Stimulated activated CD4-positive, alpha-beta T cell treated with anti-CD3 and anti-CD28 coated beads, Interleukin-4, amount 100 ng/mL, for 1 hour (primary cell): Measurements from ENCODE around the gene OR8G1.
"Not testable (repeated sequence)": the region's sequence is repeated elsewhere in the genome, so short reads cannot be mapped to it uniquely, and the experiment has no call there.

ENCODE experiments used
- DNase-seq: peaks from one replicate; pipeline ENCODE4 v3.0.0-alpha.2; 2020

Gene OR8G1, protein sequence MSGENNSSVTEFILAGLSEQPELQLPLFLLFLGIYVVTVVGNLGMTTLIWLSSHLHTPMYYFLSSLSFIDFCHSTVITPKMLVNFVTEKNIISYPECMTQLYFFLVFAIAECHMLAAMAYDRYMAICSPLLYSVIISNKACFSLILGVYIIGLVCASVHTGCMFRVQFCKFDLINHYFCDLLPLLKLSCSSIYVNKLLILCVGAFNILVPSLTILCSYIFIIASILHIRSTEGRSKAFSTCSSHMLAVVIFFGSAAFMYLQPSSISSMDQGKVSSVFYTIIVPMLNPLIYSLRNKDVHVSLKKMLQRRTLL

DNA sequence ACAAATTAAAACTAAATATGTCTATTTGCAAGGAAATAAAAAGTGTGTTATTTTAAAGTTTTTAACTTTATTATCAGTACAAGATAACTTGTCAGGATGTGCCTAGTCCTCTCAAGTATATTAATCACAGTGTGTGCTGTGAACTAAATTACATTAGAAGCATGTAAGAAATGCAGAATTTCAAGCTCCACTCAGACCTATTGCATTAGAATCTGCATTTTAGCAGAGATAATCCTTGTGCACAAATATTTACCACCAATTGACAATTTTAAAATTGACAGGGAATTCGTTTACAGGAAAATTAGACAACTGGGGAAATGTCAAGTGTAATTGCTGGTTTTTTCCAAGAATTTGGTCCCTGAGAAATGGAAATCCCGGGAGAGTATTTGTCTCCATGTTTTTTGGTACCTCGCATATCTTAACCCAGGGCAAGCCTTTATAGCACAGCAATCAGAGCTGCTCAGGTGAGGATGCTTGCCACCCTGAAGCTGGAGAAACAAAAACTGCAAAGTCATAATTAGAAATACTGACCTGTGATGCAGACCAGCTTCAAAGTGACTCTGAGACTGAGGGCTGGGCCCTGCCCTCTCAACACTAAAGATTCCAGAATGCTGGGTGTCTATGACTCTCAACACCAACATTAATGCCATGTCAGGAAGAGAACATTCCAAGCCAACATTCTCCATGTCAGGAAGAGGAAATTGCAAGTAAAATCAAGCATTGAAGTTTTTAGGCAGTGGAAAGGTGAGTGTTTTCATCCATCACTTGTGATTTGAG, at the start of gene OR8G1:
OR8G1 (plus strand) TSS at position 475 of the 777 bp plus-strand sequence. CDS start 8,581 bp downstream, outside the sequence.
- DNase-seq, result no peak

DNA sequence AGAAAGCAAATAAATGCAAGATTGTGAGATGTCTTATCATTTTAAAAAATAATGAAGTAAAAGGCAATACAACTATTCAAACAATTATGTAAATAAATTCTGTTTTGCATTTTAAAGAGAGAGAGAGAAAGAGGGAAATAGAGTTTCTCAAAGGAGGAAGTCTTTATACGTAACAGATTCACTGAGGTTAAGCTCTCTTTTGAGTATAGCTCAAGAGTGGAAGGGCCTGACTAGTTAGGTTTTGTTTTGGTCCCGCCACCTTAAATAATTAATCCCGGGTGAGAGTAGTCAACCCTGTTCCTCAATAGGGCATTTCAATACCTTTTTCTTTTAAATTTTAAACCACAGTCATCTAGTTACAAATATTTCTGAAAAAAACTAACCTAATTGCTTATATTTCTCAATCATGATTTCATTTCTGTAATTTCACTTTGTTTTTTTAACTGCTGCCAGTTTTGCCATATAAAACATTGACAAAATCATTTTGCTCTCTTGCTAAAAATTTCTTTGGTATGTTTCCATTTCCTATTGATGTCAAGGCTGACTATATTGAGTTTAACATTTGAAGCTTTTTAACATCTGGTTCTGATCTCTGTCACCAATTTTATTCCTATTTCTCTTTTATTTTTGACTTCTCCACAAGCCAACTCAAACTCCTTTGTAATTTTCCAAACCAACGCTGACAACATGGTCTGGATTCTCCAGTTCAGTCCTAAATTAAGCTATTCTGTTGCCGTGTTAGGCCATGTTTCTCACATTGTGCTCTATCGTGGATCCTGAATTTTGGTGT, 47.5 kb upstream of the OR8G1 start:
- no peak for DNase-seq

GRCh38 chr11:124194293-124195188, 46.4 kb upstream of the OR8G1 start:
- no peak for DNase-seq

DNA sequence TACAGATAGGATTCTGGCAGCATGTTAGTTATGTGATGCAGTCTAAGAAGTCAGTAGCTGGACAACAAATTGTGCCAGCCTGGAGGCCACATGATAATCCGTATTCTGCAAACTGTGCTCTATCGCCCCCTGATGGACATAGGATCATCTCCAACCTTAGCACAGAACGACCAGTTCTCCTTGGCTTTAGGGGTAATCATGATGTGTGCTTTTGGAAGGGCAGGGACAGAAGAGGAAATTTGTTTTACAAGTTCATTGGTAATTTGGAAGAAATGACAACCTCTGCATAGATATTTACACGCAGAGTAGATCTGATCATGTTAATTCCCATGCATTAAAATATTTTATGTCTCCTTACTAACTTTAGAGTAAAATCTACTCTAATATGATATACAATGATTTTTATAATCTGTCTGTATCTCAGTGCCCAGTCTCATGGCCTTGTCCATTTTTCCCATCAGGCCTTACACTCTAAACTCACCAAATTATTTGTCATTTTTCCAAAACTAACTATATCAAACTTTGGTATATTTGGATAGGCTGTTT, 45.6 kb upstream of the OR8G1 start:
- no peak for DNase-seq

GRCh38 chr11:124197999-124198398, 42.9 kb upstream of the OR8G1 start:
- no peak for DNase-seq

DNA sequence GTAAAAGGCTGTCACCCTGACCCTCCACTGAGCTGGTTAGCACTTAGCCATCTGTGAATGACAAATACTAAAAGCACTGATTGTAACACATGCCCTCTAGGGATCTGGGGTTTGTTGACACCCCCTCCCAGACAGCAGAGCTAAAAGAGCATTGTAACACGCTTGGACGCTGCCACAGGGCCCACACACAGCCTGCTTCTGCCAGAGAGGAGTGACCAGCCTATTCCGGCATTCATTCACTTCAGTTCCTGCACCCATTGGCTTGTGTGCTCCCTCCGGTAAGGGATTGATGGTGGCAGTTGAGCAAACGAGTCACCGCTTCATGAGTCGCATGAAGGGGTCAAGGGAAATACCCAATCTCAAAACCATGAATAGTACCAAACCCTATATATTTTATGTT, 42.0 kb upstream of the OR8G1 start:
- DNase-seq, result no peak

GRCh38 chr11:124199702-124200101, 41.2 kb upstream of the OR8G1 start:
- no peak for DNase-seq

DNA sequence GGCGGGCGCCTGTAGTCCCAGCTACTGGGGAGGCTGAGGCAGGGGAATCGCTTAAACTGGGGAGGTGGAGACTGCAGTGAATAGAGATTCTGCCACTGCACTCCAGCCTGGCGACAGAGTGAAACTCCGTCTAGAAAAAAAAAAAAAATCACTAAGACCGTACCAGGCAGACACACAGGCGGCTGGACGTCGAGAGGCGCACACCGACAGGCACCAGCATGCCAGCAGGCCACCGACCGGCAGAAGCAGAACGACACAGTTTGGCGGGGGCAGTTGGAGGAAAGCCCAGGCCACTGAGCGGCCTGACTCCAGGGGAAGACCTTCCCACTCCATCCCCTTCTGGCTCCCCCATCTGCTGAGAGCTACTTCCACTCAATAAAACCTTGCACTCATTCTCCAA, 40.2 kb upstream of the OR8G1 start:
- DNase-seq, result no peak

- no peak for DNase-seq
These were observed 37.9 kb upstream of the OR8G1 start for GRCh38 chr11:124202951-124203350.

GRCh38 chr11:124204008-124204407, 36.9 kb upstream of the OR8G1 start:
- DNase-seq, result no peak

DNA sequence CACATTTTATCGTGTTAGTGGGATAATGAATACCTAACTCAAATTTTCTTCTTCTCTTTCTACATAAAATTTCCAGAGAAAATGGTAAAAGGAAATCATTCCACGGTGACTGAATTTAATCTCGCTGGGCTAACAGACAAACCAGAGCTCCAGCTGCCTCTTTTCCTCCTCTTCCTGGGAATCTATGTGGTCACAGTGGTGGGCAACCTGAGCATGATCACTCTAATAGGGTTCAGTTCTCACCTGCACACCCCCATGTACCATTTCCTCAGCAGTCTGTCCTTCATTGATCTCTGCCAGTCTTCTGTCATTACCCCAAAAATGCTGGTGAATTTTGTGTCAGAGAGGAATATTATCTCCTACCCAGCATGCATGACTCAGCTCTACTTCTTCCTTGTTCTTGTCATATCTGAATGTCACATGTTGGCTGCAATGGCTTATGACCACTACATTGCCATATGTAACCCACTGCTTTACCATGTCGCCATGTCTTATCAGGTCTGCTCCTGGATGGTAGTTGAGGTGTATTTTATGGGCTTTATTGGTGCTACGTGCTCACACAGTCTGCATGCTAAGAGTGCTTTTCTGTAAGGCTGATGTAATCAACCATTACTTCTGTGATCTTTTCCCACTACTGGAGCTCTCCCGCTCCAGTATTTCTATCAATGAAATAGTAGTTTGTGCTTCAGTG, 33.6 kb upstream of the OR8G1 start:
- DNase-seq, result no peak

- DNase-seq, result no peak
These were observed 31.0 kb upstream of the OR8G1 start for GRCh38 chr11:124209824-124210357.

GRCh38 chr11:124210421-124210820, 30.5 kb upstream of the OR8G1 start:
- DNase-seq, result no peak

DNA sequence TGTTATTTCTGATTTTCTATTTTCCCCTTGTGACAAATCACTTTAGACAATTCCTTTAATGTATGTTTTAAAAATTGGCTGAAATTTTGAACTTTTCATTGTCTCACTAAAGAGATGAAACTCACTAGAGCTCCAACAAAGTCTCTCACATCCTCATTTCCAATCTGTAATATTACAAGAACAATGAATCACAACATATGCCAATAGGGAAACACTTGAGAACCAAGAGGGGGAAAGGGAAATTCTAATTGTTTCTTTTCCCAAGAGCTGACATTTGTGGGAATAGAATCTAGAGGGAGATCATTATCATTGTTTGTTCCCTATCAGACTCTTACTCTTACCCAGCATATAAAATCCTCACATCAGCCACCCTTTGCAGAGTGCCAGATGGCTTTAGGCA, 29.6 kb upstream of the OR8G1 start:
- no peak for DNase-seq

DNA sequence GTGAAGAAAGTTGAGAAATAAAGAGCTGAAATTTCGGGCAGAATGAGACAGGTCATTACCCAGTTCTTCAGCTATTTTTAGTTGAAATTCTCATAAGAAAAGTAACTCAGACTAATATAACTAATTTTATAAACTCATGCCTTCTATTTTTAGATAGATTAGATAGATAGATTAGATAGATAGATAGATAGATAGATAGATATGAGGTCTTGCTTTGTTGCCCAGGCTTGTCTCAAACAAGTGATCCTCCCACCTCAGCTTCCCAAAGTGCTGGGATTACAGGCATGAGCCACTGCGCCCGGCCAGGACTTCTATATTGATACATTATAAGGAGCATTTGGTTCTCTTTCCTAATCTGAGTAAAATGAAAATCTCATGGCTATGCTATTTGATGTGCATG, 26.9 kb upstream of the OR8G1 start:
- no peak for DNase-seq

GRCh38 chr11:124219126-124219525, 21.8 kb upstream of the OR8G1 start:
- DNase-seq, result no peak

DNA sequence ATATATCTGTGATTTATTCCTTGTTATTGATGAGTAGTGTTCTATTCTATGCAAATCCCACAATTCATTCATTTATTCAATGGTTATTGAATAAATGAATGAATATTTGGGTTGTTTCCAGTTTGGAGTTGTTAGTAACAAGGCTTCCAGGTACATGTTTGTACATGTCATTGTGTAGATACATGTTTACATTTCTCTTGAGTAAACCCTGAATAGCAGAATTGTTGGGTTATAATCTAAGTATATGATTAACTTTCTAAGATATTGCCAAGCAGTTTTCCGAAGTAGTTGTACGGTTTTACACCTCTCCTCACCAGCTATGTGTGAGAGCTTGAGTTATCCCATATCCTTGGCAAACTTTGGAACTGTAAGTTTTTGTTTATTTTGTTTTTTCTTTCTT, 18.5 kb upstream of the OR8G1 start:
- DNase-seq, result no peak

DNA sequence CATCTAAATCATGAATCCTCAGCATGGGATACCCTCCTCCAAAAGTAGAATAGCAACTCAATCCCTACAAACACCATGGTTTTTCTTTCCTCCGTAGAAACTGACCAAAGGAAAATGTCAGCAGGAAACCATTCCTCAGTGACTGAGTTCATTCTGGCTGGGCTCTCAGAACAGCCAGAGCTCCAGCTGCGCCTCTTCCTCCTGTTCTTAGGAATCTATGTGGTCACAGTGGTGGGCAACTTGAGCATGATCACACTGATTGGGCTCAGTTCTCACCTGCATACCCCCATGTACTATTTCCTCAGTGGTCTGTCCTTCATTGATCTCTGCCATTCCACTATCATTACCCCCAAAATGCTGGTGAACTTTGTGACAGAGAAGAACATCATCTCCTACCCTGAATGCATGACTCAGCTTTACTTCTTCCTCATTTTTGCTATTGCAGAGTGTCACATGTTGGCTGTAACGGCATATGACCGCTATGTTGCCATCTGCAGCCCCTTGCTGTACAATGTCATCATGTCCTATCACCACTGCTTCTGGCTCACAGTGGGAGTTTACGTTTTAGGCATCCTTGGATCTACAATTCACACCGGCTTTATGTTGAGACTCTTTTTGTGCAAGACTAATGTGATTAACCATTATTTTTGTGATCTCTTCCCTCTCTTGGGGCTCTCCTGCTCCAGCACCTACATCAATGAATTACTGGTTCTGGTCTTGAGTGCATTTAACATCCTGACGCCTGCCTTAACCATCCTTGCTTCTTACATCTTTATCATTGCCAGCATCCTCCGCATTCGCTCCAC, 16.1 kb upstream of the OR8G1 start:
- DNase-seq, result not testable (repeated sequence)

DNA sequence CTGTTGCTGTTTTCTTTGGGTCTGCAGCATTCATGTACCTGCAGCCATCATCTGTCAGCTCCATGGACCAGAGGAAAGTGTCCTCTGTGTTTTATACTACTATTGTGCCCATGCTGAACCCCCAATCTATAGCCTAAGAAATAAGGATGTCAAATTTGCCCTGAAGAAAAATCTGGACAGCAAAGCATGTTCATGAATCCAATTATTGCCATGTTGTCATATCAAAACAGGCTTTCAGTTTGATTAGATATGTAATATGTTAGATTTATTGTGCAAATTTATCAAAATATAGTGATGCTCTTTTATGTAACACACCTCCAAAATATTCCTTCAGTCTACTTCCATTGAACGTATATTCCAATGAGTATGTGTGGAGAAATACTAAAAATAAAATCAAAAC, 15.4 kb upstream of the OR8G1 start:
- no peak for DNase-seq

GRCh38 chr11:124233376-124233775, 7.5 kb upstream of the OR8G1 start:
- no peak for DNase-seq
